ENCODE results near the gene EXOC6B. TPM values are rescaled to one million over a fixed set of nuclear protein-coding genes. Genes with fewer than 3 reads are reported as not detected.

The EXOC6B gene
- total RNA-seq, 1 experiment from 2014 or later = 40.1 TPM

DNA sequence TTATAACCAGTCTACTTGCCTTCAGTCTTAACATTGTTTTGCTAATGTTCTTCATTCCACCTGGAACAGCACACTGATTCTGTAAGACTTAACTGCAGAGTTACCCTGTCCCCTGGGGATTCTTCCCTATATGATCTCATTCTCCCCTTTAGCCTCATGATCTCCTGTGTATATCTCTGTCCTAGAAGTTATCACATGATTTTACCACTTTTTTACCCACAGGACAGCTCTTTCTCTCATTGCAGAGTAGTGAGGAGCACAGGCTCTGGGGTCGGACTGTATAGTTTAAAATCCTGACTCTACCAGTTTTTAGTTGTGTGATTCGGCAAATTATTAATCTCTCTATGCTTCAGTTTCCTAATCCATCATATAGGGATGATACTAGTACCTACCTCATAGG lies 14.2 kb upstream of the EXOC6B start:
- Histone ChIP-seq H2AFZ (ENCODE audit: low read length) (no peak overlapping the region), H3K18ac (ENCODE audit: insufficient read length, low read depth, low read length) (no peak overlapping the region), H2BK15ac (ENCODE audit: low read depth, low read length) (no peak overlapping the region), H3K4me2 (ENCODE audit: insufficient read depth, insufficient read length, low read length) (no peak overlapping the region), H3K27ac (ENCODE audit: insufficient read length, low read depth, low read length) (no peak overlapping the region), H3T11ph (ENCODE audit: low read length) (no peak overlapping the region), H3K79me2 (ENCODE audit: insufficient read depth, low read length) (no peaks in the 10 kb centered on the region), H3K27me3 (ENCODE audit: insufficient read depth, low read length) (no peaks in the 10 kb centered on the region), H4K5ac (ENCODE audit: insufficient read length, low read depth, low read length) (no peak overlapping the region), H3K56ac (ENCODE audit: insufficient read length, low read depth, low read length) (no peak overlapping the region), H4K8ac (replicated peaks; ENCODE audit: insufficient read length, low read depth, low read length) (no peak overlapping the region), H3K9me3 (ENCODE audit: control insufficient read depth, low read depth, low read length) (no peaks in the 10 kb centered on the region), H2BK120ac (ENCODE audit: low read depth, low read length, poor library complexity, severe bottlenecking) (no peak overlapping the region), H4K91ac (ENCODE audit: insufficient read length, low read depth, low read length) (no peak overlapping the region), H4K20me1 (ENCODE audit: control insufficient read depth, insufficient read depth, insufficient read length) (no peaks in the 10 kb centered on the region), H3K23me2 (ENCODE audit: insufficient read length, low read depth, low read length, poor library complexity, severe bottlenecking) (no peaks in the 10 kb centered on the region), H3K23ac (ENCODE audit: insufficient read length, low read depth, low read length) (no peak overlapping the region), H2BK20ac (ENCODE audit: low read depth, low read length, poor library complexity, severe bottlenecking) (no peak overlapping the region), H2BK5ac (ENCODE audit: insufficient read length, low read length) (no peak overlapping the region), H3K4ac (ENCODE audit: low read depth, low read length) (no peak overlapping the region), H3K79me1 (ENCODE audit: insufficient read depth, low read depth, low read length, poor library complexity, severe bottlenecking) (no peaks in the 10 kb centered on the region), H3K14ac (ENCODE audit: insufficient read depth, low read length) (no peak overlapping the region), H3K4me1 (ENCODE audit: insufficient read depth, low read length) (no peaks in the 10 kb centered on the region; the same call in 1 of the 2 replicates), H2BK12ac (ENCODE audit: insufficient read length, low read depth, low read length) (no peak overlapping the region), H2AK5ac (ENCODE audit: insufficient read length, low read length) (no peak overlapping the region), H3K9ac (ENCODE audit: extremely low read depth, insufficient read length, low read length) (no peak overlapping the region)
- Mint-ChIP-seq H3K4me3 (no peak overlapping the region), H3K4me1 (peaks cover 9% of the 10 kb centered on the region in 2 experiments), H3K9me3 (no peaks in the 10 kb centered on the region), H3K36me3 (ENCODE audit: insufficient read depth in 1 of 3, low read depth in 3 of 3) (no peaks in the 10 kb centered on the region), H3K27me3 (ENCODE audit: low read depth) (no peaks in the 10 kb centered on the region; the same call in 1 of the 2 replicates), H3K27ac (no peak overlapping the region)
- WGBS (ENCODE audit: extremely low coverage, insufficient read length, low lambda C conversion rate) = no CpG with 5 or more reads among the region's 2 CpGs
- TF ChIP-seq, protein P1, sequence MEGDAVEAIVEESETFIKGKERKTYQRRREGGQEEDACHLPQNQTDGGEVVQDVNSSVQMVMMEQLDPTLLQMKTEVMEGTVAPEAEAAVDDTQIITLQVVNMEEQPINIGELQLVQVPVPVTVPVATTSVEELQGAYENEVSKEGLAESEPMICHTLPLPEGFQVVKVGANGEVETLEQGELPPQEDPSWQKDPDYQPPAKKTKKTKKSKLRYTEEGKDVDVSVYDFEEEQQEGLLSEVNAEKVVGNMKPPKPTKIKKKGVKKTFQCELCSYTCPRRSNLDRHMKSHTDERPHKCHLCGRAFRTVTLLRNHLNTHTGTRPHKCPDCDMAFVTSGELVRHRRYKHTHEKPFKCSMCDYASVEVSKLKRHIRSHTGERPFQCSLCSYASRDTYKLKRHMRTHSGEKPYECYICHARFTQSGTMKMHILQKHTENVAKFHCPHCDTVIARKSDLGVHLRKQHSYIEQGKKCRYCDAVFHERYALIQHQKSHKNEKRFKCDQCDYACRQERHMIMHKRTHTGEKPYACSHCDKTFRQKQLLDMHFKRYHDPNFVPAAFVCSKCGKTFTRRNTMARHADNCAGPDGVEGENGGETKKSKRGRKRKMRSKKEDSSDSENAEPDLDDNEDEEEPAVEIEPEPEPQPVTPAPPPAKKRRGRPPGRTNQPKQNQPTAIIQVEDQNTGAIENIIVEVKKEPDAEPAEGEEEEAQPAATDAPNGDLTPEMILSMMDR (conservative IDR thresholded peaks at IDR 0.05) = no peak
- no peak for DNase-seq
